Neural progenitor cell (in vitro differentiated cells): ENCODE results near the gene TRIM7. TPM values are rescaled to one million over a fixed set of nuclear protein-coding genes. Genes with fewer than 3 reads are reported as not detected.

Experiments used
- DNase-seq: peaks from one replicate; pipeline ENCODE4 v3.0.0-alpha.2; 2016; ENCODE audit warnings: low spot score
- H2AFZ ChIP-seq: fragments of 200-600 bp; sonication (generic); replicated peaks from 2 replicates; pipeline ENCODE4 v1.6.1; 2016; ENCODE audit warnings: antibody characterized with exemption
- H3F3A ChIP-seq: fragments of 200-600 bp; sonication (generic); 2 replicates; pipeline ENCODE4 v1.6.1; 2016; ENCODE audit warnings: antibody characterized with exemption, low read depth
- H3K27ac ChIP-seq: fragments of 200-600 bp; sonication (generic); 2 replicates; pipeline ENCODE4 v1.5.1; 2016; ENCODE audit warnings: mild to moderate bottlenecking
- H3K27me3 ChIP-seq: fragments of 200-600 bp; sonication (generic); 2 replicates; pipeline ENCODE4 v1.6.1; 2016; ENCODE audit warnings: mild to moderate bottlenecking, moderate library complexity
- H3K36me3 ChIP-seq: fragments of 200-600 bp; sonication (generic); 2 replicates; pipeline ENCODE4 v1.5.1; 2016
- H3K4me1 ChIP-seq: fragments of 200-600 bp; sonication (generic); 2 replicates; pipeline ENCODE4 v1.6.1; 2016; ENCODE audit warnings: mixed run types
- H3K4me2 ChIP-seq: fragments of 200-600 bp; sonication (generic); 2 replicates; pipeline ENCODE4 v1.6.1; 2016
- H3K4me3 ChIP-seq: fragments of 200-600 bp; sonication (generic); 2 replicates; pipeline ENCODE4 v1.5.1; 2016
- H3K79me2 ChIP-seq: fragments of 200-600 bp; sonication (generic); 2 replicates; pipeline ENCODE4 v1.6.1; 2016; ENCODE audit warnings: low read depth
- H3K9ac ChIP-seq: fragments of 200-600 bp; sonication (generic); 2 replicates; pipeline ENCODE4 v1.6.1; 2016
- H3K9me3 ChIP-seq: fragments of 200-600 bp; sonication (generic); 2 replicates; pipeline ENCODE4 v1.5.1; 2016; ENCODE audit warnings: low read depth
- H4K20me1 ChIP-seq: fragments of 200-600 bp; sonication (generic); 2 replicates; pipeline ENCODE4 v1.6.1; 2016; ENCODE audit warnings: low read depth
- H3K27ac Mint-ChIP-seq: 3 replicates; pipeline ENCODE4 v1.8.0; 2021; ENCODE audit warnings: mixed read lengths
- H3K27me3 Mint-ChIP-seq: 2 replicates; pipeline ENCODE4 v1.8.0; 2022; ENCODE audit warnings: low read depth, mild to moderate bottlenecking, inconsistent platforms, moderate library complexity, mixed read lengths; ENCODE audit not compliant: insufficient read depth
- H3K36me3 Mint-ChIP-seq: 3 replicates; pipeline ENCODE4 v1.8.0; 2021; ENCODE audit warnings: mixed read lengths
- H3K4me1 Mint-ChIP-seq: 3 replicates; pipeline ENCODE4 v1.8.0; 2021; ENCODE audit warnings: mixed read lengths
- H3K4me3 Mint-ChIP-seq: 3 replicates; pipeline ENCODE4 v1.8.0; 2021; ENCODE audit warnings: mild to moderate bottlenecking, moderate library complexity, mixed read lengths
- H3K9me3 Mint-ChIP-seq: 3 replicates; pipeline ENCODE4 v1.8.0; 2020; ENCODE audit warnings: mixed read lengths
- CTCF ChIP-seq: fragments of 200-600 bp; sonication (generic); IDR thresholded peaks from 2 replicates; pipeline ENCODE4 v1.5.1; 2017; ENCODE audit warnings: antibody characterized with exemption, mild to moderate bottlenecking
- EZH2 ChIP-seq: fragments of 200-600 bp; sonication (generic); IDR thresholded peaks from 2 replicates; pipeline ENCODE4 v1.6.1; 2017; ENCODE audit warnings: antibody characterized with exemption, mild to moderate bottlenecking, moderate library complexity
- EZH2phosphoT487 ChIP-seq: fragments of 200-600 bp; sonication (generic); IDR thresholded peaks from 2 replicates; pipeline ENCODE4 v1.6.1; 2017; ENCODE audit warnings: antibody characterized with exemption
- total RNA-seq: library from RNA; depleted of rRNA; stranded (reverse); fragments of >200 nt; gene quantifications from 2 replicates; pipeline ENCODE4 v1.2.3, GENCODE V29; 2015; ENCODE audit warnings: low replicate concordance

Gene TRIM7
- total RNA-seq, 1 donor from 2014 or later: not detected

- peaks cover 23% of the 10 kb centered on the region for H4K20me1 ChIP-seq
- H3K27me3 ChIP-seq: peaks cover 80% of the 10 kb centered on the region
- H3K9me3 ChIP-seq: no peaks in the 10 kb centered on the region
- Mint-ChIP-seq H3K4me3 (peak overlapping the region; percentile 92), H3K9me3 (peaks cover 17% of the 10 kb centered on the region), H3K27ac (no peak overlapping the region), H3K4me1 (peaks cover 34% of the 10 kb centered on the region), H3K27me3 (peaks cover 69% of the 10 kb centered on the region), H3K36me3 (peaks cover 11% of the 10 kb centered on the region)
- H3K36me3 ChIP-seq: no peaks in the 10 kb centered on the region
- H3F3A ChIP-seq: peaks cover 37% of the 10 kb centered on the region
- peak overlapping the region; percentile 69 for H2AFZ ChIP-seq
- H3K4me1 ChIP-seq: peaks cover 10% of the 10 kb centered on the region
- peak overlapping the region; percentile 83 for H3K4me3 ChIP-seq
- no peaks in the 10 kb centered on the region for H3K79me2 ChIP-seq
- TF ChIP-seq CTCF: no peak
- peak; percentile 25 for TF ChIP-seq EZH2
- no peak overlapping the region for H3K27ac ChIP-seq
- peak overlapping the region; percentile 91 for H3K4me2 ChIP-seq
- H3K9ac ChIP-seq: no peak overlapping the region
- DNase-seq: peak; percentile 54
These were observed 727 bp downstream of the TRIM7 start for GRCh38 chr5:181204113-181204825.

- peaks cover 74% of the 10 kb centered on the region for H3K27me3 Mint-ChIP-seq
- peaks cover 41% of the 10 kb centered on the region for H3F3A ChIP-seq
- H3K36me3 Mint-ChIP-seq: peaks cover 11% of the 10 kb centered on the region
- peaks cover 23% of the 10 kb centered on the region for H4K20me1 ChIP-seq
- TF ChIP-seq EZH2phosphoT487 (peak; percentile 14), CTCF (no peak)
- no peak overlapping the region for H3K27ac Mint-ChIP-seq
- H3K9me3 Mint-ChIP-seq: peaks cover 17% of the 10 kb centered on the region
- H3K79me2 ChIP-seq: no peaks in the 10 kb centered on the region
- H3K4me3 ChIP-seq: peak overlapping the region; percentile 83
- H3K4me1 ChIP-seq: peaks cover 15% of the 10 kb centered on the region
- H3K4me3 Mint-ChIP-seq: peak overlapping the region; percentile 92
- H3K27me3 ChIP-seq: peaks cover 85% of the 10 kb centered on the region
- peak overlapping the region; percentile 91 for H3K4me2 ChIP-seq
- H2AFZ ChIP-seq: peak overlapping the region; percentile 69
- peaks cover 37% of the 10 kb centered on the region for H3K4me1 Mint-ChIP-seq
- no peak overlapping the region for H3K27ac ChIP-seq
- H3K9me3 ChIP-seq: no peaks in the 10 kb centered on the region
- DNase-seq: peak; percentile 48
- H3K9ac ChIP-seq: no peak overlapping the region
- H3K36me3 ChIP-seq: no peaks in the 10 kb centered on the region
These were observed 1.3 kb downstream of the TRIM7 start for GRCh38 chr5:181203777-181204112.

- Mint-ChIP-seq H3K36me3 (peaks cover 11% of the 10 kb centered on the region), H3K9me3 (peaks cover 14% of the 10 kb centered on the region), H3K27ac (peak overlapping the region; percentile 65), H3K4me1 (peaks cover 43% of the 10 kb centered on the region), H3K4me3 (peak overlapping the region; percentile 92), H3K27me3 (peaks cover 74% of the 10 kb centered on the region)
- Histone ChIP-seq H3K36me3 (no peaks in the 10 kb centered on the region), H3F3A (peaks cover 40% of the 10 kb centered on the region), H4K20me1 (peaks cover 23% of the 10 kb centered on the region), H3K9me3 (no peaks in the 10 kb centered on the region), H3K27me3 (peaks cover 88% of the 10 kb centered on the region), H3K4me1 (peaks cover 21% of the 10 kb centered on the region), H3K4me2 (peak overlapping the region; percentile 91), H3K4me3 (peak overlapping the region; percentile 83), H2AFZ (no peak overlapping the region), H3K9ac (no peak overlapping the region), H3K79me2 (no peaks in the 10 kb centered on the region), H3K27ac (no peak overlapping the region)
- TF ChIP-seq CTCF (no peak), EZH2phosphoT487 (no peak), EZH2 (no peak)
- no peak for DNase-seq
These were observed 1.8 kb downstream of the TRIM7 start for GRCh38 chr5:181203093-181203711.
